ENCODE data around the gene SLIT1.

GRCh38 chr10:97071496-97071895 is 114.3 kb downstream of the SLIT1 start:
- TF ChIP-seq CTCF (IDR thresholded peaks at IDR 0.05; ENCODE audit: insufficient read depth, low read depth, low read length) (no peak), EZH2 (IDR thresholded peaks at IDR 0.05; ENCODE audit: insufficient read depth, low read length) (no peak)
